ENCODE measurements around the gene F7.

The F7 gene

DNA sequence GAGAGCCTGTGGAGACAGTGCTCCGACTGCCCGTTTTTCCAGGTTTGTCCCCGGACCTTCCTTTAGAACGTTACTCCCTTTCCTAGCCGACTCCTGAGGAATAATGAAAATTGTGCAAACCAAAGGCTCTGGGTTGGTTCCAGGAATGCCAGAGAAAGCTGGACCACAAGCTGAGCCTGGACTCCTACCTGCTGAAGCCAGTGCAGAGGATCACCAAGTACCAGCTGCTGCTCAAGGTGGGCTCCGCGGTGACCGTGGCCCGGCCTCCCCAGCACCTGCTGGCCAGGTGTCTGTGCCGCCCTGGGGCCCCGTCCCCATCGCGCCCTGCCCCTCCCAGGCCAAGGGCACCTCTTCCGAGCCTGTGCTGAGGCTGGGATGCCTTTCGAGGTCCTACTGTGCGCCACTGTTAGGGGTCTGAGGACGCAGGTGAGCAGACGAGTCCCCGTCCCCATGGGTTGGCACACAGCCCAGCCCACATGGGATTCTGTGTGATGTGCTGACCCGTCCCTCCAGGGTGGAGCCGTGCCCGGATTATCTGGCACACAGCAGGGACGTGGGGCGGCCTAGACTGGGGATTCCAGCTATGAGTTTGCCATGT, 20.5 kb upstream of the F7 start:
- CTCF ChIA-PET, result no interaction called here
- POLR2A ChIA-PET, result no interaction called here
- TF ChIP-seq NFRKB (IDR thresholded peaks at IDR 0.05) (no peak), CTBP1 (IDR thresholded peaks at IDR 0.05; ENCODE audit: borderline replicate concordance) (no peak), HDGF (IDR thresholded peaks at IDR 0.05; ENCODE audit: borderline replicate concordance) (no peak), FOXM1 (IDR thresholded peaks at IDR 0.05; ENCODE audit: borderline replicate concordance) (no peak), SUZ12 (IDR thresholded peaks at IDR 0.05) (no peak), FOXA1 (IDR thresholded peaks at IDR 0.05) (no peak), ARNT (IDR thresholded peaks at IDR 0.05) (no peak), LEF1 (IDR thresholded peaks at IDR 0.05; ENCODE audit: borderline replicate concordance) (no peak), FOXK2 (IDR thresholded peaks at IDR 0.05) (no peak), SP1 (IDR thresholded peaks at IDR 0.05) (no peak), TARDBP (IDR thresholded peaks at IDR 0.05) (no peak), L3MBTL2 (conservative IDR thresholded peaks at IDR 0.05) (no peak), ZNF384 (IDR thresholded peaks at IDR 0.05) (no peak), ELF4 (IDR thresholded peaks at IDR 0.05) (no peak), BHLHE40 (IDR thresholded peaks at IDR 0.05; ENCODE audit: borderline replicate concordance) (no peak)
- TF ChIP-seq, protein P1, sequence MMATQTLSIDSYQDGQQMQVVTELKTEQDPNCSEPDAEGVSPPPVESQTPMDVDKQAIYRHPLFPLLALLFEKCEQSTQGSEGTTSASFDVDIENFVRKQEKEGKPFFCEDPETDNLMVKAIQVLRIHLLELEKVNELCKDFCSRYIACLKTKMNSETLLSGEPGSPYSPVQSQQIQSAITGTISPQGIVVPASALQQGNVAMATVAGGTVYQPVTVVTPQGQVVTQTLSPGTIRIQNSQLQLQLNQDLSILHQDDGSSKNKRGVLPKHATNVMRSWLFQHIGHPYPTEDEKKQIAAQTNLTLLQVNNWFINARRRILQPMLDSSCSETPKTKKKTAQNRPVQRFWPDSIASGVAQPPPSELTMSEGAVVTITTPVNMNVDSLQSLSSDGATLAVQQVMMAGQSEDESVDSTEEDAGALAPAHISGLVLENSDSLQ (IDR thresholded peaks at IDR 0.05), result no peak
- DNase-seq (ENCODE audit: extremely low spot score), result no peak

DNA sequence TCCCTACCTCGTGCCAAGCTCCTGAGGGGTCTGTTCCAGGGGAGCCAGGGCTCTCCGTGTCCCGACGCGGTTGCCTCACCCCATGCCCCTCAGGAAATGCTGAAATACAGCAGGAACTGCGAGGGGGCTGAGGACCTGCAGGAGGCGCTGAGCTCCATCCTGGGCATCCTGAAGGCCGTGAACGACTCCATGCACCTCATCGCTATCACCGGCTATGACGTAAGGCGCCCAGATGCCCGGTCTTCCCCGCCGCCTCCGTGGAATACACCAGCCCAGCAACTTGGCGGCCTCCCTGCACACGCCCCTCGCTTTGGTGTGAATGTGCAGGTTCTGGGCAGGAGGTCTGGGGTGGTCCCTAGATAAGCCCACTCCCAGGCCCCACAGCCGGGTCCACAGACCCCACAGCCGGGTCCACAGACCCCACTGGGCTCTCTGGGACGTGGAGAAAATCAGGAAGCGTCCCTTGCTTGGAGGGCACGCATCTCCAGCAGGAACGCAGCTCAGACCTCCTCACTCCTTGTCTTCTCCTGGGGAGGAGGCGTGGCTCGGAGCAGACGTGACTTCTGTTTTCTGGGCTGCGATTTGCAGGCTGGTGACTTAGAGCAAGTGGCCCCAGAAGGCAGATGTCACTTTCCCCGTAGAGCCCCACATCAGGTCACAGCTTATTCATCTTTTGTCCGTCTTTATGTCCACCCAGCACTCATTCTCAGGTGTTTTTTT, 19.4 kb upstream of the F7 start:
- DNase-seq (ENCODE audit: extremely low spot score), result no peak
- POLR2A ChIA-PET, result no interaction called here

DNA sequence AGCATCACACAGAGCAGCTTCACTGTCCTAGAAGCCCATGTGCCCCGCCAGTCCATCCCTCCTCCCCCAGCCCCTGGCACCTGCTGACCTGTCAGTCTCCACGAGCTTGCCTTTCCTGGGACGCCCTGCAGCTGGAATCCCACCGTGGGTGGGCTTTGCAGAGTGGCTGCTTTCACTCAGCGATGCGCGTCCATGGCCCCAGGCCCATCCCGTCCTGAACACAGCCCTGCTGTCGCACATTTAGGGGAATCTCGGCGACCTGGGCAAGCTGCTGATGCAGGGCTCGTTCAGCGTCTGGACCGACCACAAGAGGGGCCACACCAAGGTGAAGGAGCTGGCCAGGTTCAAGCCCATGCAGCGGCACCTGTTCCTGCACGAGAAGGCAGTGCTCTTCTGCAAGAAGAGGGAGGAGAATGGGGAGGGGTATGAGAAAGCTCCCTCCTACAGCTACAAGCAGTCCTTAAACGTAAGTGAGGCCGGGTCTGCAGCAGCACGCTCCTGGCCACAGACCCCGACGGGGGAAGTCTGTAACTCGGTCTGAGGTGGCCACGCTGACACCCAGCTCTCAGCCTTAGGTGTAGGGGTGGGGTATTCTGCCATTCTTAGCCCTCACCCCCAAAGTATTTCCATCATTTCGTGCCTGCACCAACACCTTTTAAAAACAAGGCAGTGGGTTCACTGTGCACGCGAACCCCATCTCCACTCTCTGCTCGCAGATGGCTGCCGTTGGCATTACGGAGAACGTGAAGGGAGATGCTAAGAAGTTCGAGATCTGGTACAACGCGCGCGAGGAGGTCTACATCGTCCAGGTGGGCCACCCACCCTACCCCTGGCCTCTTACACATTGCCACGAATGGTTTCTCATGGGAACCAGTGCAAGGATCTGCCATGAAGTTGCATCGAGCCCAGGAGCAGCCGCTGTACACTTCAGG, 18.3 kb upstream of the F7 start:
- ChIA-PET POLR2A (no interaction called here), CTCF (no interaction called here)
- DNase-seq (ENCODE audit: extremely low spot score), result no peak
- TF ChIP-seq SUZ12 (IDR thresholded peaks at IDR 0.05) (no peak), ARNT (IDR thresholded peaks at IDR 0.05) (no peak), LEF1 (IDR thresholded peaks at IDR 0.05; ENCODE audit: borderline replicate concordance) (no peak), L3MBTL2 (conservative IDR thresholded peaks at IDR 0.05) (no peak), TARDBP (IDR thresholded peaks at IDR 0.05) (no peak), FOXA1 (IDR thresholded peaks at IDR 0.05) (no peak), HDGF (IDR thresholded peaks at IDR 0.05; ENCODE audit: borderline replicate concordance) (no peak)

More for the DNA sequence above, 19.4 kb upstream of the F7 start:
- CTCF ChIA-PET, result no interaction called here
- no peak for TF ChIP-seq CTBP1 (IDR thresholded peaks at IDR 0.05; ENCODE audit: borderline replicate concordance)
- TF ChIP-seq ZNF384 (IDR thresholded peaks at IDR 0.05), result no peak
- TF ChIP-seq, protein P1 (IDR thresholded peaks at IDR 0.05), result no peak
- TF ChIP-seq NFRKB (IDR thresholded peaks at IDR 0.05), result no peak
- TF ChIP-seq LEF1 (IDR thresholded peaks at IDR 0.05; ENCODE audit: borderline replicate concordance), result no peak
- TF ChIP-seq SUZ12 (IDR thresholded peaks at IDR 0.05), result no peak
- no peak for TF ChIP-seq ELF4 (IDR thresholded peaks at IDR 0.05)
- TF ChIP-seq TARDBP (IDR thresholded peaks at IDR 0.05), result no peak
- no peak for TF ChIP-seq SP1 (IDR thresholded peaks at IDR 0.05)
- TF ChIP-seq ARNT (IDR thresholded peaks at IDR 0.05), result no peak
- no peak for TF ChIP-seq L3MBTL2 (conservative IDR thresholded peaks at IDR 0.05)
- TF ChIP-seq FOXK2 (IDR thresholded peaks at IDR 0.05), result no peak
- TF ChIP-seq HDGF (IDR thresholded peaks at IDR 0.05; ENCODE audit: borderline replicate concordance), result no peak
- TF ChIP-seq FOXM1 (IDR thresholded peaks at IDR 0.05; ENCODE audit: borderline replicate concordance), result no peak

DNA sequence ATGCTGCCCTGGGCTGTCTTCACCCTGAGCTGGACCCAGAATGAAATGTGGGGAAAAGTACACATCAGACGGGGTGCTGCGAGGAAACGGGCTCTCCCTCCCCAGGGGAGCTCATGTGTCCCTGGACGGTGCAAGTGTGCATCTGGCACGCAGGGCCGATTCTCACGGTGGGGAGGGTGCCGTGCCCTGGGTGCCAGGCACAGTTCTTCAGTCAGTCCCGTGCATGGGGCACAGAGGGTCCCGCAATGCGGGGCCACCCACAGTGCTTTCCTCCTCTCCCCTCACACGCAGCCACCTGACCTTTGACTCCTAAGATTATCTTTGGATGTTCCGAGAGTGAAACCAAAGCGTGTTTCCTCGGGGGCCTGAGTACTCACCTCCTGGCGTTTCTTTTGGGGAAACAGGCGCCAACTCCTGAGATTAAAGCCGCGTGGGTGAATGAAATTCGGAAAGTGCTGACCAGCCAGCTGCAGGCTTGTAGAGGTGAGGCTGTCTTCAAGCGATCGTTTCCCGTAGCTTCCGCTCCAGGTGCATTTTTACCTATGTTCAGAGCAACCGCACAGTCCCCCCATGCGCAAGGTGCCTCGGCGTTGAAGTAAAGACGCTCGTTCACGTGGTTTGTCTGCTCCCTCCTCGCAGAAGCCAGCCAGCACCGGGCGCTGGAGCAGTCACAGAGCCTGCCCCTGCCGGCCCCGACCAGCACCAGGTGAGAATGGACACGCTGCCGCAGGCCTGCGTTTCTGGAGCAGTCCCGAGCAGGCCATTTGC, 17.5 kb upstream of the F7 start:
- ChIA-PET CTCF (no interaction called here), POLR2A (no interaction called here)
- no peak for DNase-seq (ENCODE audit: extremely low spot score)
- no peak for TF ChIP-seq FOXA1 (IDR thresholded peaks at IDR 0.05)
- TF ChIP-seq TARDBP (IDR thresholded peaks at IDR 0.05), result no peak
- TF ChIP-seq, protein P1 (IDR thresholded peaks at IDR 0.05), result no peak
- TF ChIP-seq NFRKB (IDR thresholded peaks at IDR 0.05), result no peak
- no peak for TF ChIP-seq FOXM1 (IDR thresholded peaks at IDR 0.05; ENCODE audit: borderline replicate concordance)
- TF ChIP-seq ZNF384 (IDR thresholded peaks at IDR 0.05), result no peak
- TF ChIP-seq LEF1 (IDR thresholded peaks at IDR 0.05; ENCODE audit: borderline replicate concordance), result no peak
- no peak for TF ChIP-seq L3MBTL2 (conservative IDR thresholded peaks at IDR 0.05)
- TF ChIP-seq FOXK2 (IDR thresholded peaks at IDR 0.05), result no peak
- TF ChIP-seq HDGF (IDR thresholded peaks at IDR 0.05; ENCODE audit: borderline replicate concordance), result no peak
- no peak for TF ChIP-seq ELF4 (IDR thresholded peaks at IDR 0.05)
- no peak for TF ChIP-seq BHLHE40 (IDR thresholded peaks at IDR 0.05; ENCODE audit: borderline replicate concordance)
- no peak for TF ChIP-seq SUZ12 (IDR thresholded peaks at IDR 0.05)
- no peak for TF ChIP-seq SP1 (IDR thresholded peaks at IDR 0.05)
- TF ChIP-seq ARNT (IDR thresholded peaks at IDR 0.05), result no peak
- no peak for TF ChIP-seq CTBP1 (IDR thresholded peaks at IDR 0.05; ENCODE audit: borderline replicate concordance)

DNA sequence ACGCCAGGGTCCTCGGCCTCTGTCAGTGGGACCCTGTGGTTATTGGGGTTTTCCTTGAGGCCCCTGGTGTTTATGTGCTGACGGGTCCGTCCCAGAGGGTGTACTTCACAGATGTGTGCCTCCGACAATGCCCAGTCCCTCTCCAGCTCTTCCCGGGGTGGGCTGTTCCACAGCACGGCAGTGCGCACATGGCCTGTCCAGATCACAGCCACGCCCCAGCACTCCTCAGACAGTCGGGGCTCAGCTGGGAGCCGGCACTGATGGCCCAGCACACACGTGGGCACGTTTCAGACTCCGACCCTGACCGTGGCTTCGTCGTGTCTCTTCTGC, 16.9 kb upstream of the F7 start:
- DNase-seq (ENCODE audit: extremely low spot score), result no peak
- ChIA-PET POLR2A (no interaction called here), CTCF (no interaction called here)
- TF ChIP-seq LEF1 (IDR thresholded peaks at IDR 0.05; ENCODE audit: borderline replicate concordance) (no peak), SP1 (IDR thresholded peaks at IDR 0.05) (no peak), ARNT (IDR thresholded peaks at IDR 0.05) (no peak), BHLHE40 (IDR thresholded peaks at IDR 0.05; ENCODE audit: borderline replicate concordance) (no peak), HDGF (IDR thresholded peaks at IDR 0.05; ENCODE audit: borderline replicate concordance) (no peak), TARDBP (IDR thresholded peaks at IDR 0.05) (no peak), ZNF384 (IDR thresholded peaks at IDR 0.05) (no peak), FOXA1 (IDR thresholded peaks at IDR 0.05) (no peak)

Measured in HEK293T (cell line).